HG03575 (cell line): Measurements from ENCODE around the gene DMRTC2.
A peak's percentile ranks its signal among the peaks of the same experiment; 100 is the strongest.
"Not testable (repeated sequence)": the region's sequence is repeated elsewhere in the genome, so short reads cannot be mapped to it uniquely, and the experiment has no call there.

Experiments
- ATAC-seq: cut with Tn5 transposase; IDR thresholded peaks from one replicate; pipeline ENCODE4 v1.9.1; 2021; ENCODE audit not compliant: unreplicated experiment, insufficient number of reproducible peaks, low FRiP score; ENCODE audit errors: extremely low read depth

Gene DMRTC2

DNA sequence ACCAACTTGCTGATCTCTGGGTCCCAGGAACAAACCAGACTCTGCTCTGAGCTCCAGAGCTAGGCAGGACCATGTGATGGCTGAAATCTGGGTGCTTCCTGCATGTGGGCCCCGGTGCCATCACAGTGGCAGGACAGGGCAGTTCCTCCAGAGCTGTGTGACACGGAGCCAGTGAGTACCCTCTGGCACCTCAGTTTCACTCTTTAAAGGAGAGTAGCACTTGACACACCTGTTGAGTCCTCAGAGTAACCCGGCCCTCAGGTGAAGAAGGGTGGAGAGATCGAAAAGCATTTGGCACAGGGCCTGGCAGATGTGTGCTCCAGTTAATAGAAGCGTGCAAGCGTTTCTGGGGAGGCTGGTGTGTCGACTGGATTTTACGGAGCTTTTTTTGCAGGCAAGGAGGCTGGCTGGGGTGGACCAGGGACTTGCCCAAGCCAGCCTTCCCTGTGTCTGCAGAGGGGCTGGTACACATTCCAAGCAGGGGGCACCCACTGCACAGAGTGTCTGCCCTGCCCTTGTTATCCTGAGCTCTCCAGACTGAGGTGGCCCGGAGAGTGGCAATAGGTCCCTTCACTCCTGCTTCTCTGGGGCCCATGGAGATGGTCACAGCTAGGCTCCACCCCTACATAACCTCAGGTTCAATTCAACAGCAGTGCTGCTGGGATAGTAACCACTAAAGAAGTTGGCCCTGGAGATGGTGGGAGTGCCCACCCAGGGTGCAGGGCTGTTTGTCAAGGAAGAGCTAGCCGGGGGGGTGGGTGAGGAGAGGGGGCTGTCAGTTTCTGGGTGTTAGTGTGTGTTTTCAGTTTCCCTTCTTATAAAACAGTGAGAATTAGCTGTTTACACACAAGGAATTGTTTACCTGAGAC, 23.5 kb downstream of the DMRTC2 start:
- ATAC-seq, result no peak

DNA sequence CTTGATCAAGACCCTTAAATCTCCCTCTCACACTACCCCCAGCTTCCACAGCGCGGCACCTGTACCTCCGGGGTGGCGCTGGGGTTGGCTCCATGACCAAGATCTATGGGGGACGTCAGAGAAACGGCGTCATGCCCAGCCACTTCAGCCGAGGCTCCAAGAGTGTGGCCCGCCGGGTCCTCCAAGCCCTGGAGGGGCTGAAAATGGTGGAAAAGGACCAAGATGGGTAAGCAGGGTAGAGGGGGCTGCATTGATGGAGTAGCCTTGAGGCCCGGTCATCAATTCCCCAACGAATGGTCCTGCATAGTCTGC, 24.1 kb downstream of the DMRTC2 start:
- no peak for ATAC-seq

DNA sequence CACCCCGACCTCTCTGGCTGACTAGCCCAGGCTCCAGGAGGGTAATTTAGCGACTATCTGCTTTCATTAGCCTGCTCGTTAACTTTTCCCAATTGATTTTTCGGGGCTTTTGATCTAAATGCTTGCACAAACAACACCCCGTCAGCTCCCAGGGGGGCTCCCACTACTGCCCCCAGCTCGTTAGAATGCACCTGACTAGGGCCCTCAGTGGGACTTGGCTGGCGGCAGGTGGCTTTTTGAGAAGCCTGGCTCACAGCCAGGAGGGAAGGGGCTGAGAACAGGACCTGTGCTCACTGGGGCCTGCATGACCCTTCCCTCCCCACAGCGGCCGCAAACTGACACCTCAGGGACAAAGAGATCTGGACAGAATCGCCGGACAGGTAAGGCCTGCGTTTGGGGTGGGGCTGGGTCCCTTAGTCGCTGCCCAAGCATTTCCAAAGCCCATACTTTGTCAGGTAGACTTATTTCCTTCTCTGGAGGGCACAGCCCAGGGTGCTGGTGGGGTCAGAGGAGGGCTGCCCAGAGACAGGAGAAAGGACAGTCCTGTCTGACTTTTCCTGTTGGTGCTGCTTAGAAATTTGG, 24.6 kb downstream of the DMRTC2 start:
- no peak for ATAC-seq

DNA sequence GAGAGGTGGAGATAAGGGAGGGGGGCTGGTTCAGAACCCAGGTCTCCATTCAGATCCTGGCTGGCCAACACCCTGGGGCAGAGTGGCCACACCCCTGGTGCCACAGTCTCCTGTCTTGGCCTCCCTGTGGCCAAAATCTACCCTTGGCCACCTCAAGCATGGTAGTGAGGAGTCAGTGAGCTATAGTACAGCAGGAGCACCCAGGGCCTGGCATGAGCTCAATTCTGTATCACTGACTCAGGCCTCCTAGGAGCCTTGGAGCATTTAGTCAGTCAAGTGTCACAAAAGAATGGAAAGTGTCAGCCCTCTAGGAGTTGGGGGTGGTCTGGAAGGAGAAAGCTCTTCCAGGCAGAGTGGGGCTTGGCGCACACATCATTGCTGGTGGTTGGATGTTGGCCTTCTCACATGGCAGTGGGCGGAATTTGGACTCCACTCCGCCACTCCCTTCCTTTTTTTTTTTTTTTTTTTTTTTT, 25.6 kb downstream of the DMRTC2 start:
- no peak for ATAC-seq

DNA sequence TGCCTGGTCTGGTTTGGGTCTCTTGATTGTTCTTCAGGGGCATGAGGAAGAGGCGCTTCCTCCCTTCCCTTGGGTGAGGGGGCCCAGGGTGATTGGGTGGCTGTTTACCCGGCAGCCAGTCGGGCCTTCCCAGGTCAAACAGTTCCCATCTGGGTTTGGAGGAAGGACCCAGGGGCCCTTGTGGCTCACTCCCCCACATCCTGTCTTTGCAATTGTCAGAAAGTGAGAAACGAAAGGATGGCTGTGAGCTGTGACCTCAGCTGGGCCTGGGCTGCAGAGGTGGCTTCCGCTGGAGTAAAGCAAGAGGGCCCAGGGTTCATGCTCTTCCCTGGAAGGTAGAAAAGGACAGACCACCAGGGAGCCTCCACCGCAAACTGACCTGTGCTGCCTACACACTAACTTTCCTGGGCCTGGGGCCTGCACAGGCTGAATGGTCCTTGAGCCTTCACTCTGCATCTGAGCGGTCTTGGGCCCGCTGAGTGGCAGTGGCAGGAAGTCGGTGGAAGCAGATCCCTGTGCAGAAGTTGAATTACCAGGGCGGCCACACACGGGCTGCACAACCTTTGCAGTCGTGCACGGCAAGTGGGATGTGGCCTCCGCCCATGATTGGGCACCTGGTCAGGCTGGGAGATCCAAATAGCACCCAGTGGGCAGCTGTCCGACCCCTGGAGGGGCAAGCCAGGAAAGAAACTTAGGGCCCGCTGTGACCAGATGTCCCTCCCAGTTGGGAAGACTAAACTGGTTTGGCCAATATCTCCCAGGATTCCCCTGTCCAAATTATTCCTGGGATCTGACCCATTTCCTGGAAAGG, 26.9 kb downstream of the DMRTC2 start:
- ATAC-seq, result no peak

DNA sequence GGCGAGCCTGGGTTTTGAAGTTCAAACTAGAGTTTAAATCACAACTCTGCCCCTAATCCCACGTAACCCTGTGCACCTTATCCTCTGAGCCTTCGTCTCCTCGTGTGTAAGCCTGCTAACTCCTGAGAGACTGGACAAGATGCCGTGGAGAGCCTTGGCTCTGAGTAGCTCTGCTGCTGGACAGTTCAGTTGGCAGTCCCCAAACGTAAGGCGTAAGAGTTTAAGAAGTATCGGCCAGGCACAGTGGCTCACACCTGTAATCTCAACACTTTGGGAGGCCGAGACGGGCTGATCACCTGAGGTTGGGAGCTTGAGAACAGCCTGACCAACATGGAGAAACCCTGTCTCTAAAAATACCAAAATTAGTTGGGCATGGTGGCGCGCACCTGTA, 27.5 kb downstream of the DMRTC2 start:
- no peak for ATAC-seq

DNA sequence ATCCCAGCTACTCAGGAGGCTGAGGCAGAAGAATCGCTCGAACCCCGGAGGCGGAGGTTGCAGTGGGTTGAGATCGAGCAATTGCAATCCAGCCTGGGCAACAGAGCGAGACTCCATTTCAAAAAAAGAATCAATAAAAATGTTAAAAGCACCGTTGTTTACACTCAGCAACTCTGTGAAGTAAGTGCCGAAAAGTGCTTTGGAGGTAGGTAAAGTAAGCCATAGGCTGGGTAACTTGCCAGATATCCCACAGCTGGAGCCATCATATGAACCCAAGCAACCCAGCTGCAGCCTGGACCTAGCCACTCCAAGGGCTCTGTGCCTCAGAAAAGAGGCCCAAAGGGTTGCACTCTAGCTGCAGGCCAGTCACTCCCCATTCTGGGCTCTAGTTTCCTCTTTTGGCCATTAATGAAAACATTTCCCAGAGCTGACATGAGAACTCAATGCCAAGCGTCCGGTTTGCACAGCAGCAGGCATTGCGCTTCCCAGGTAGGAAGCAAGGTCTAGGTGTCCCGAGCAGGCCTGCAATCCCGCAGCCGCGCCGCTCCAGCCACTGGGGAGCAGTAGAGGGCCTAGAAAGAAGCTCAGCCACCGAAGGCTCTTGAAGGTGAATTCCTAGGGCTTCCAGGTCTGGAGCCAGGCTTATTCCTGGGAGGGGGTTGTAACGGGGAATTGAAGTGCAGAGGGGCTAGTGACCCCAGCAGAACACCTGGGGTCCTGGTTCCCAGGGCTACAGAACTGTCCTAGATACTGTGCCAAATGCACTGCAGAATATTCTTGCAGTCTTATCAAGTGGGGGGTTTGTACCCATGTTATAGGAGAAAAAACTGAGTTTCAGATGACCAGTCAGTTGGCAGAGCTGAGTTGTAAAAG, 28.2 kb downstream of the DMRTC2 start:
- ATAC-seq, result no peak

DNA sequence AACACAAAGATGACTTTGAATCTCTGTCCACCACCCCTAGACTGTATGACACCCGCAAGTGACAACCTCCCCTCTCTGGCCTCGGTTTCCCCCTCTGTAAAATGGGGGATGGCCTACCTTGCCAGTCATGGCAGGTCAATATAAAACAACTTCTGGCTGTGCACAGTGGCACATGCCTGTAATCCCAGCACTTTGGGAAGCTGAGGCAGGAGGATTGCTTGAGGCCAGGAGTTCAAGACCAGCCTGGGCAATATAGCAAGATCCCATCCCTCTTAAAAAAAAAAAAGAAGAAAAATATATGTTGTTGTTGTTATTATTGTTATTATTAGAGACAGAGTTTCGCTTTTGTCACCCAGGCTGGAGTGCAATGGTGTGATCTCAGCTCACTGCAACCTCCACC, 31.1 kb downstream of the DMRTC2 start:
- ATAC-seq, result not testable (repeated sequence)

DNA sequence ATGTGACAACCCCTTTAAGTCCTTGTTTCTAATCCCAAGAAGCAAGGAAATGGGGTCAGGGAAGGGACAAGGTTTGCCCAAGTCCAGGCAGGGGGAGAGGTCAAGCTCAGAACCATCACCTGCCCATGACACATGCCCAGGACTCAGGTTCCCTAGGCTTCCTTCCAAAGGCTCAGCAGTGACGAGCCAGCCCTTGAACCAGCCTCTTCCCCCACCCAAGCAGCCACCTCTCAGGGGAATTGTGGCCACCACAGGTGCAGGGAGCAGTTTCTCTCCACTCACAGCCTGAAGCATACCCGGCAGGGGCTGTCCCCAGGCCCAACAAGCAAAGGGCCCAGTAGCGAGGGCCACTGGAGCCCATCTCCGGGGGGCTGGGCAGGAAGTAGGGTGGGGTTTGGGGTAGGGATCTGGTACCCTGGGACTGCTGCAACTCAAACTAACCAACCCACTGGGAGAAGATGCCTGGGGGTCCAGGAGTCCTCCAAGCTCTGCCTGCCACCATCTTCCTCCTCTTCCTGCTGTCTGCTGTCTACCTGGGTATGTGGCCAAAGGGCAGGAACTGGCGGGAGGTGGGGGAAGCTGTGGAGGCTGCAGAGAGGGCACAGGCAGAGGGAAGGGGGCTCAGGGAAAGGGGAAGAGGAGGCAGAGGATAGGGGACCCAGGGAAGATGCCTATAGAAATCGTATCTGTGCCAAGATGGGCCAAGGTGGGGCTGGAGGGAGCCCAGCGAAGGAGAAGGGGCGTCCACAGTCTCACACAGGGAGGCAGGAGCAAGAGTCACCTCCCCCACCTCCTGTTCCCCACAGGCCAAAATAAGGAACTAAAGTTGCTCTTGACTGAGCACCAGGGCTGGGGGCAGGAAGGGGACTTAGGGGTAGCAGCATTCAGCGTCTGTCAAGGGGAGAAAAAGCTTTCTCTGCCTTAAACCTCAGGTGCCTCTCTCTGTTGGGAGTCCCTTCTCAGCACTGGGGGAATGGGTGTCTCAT, 32.3 kb downstream of the DMRTC2 start, which contains the start of gene CD79A:
TSS of gene CD79A (plus strand) at position 433 of the 986 bp plus-strand sequence. CDS start at position 459, 26 bp downstream.
- peak; percentile 31 for ATAC-seq

GRCh38 chr19:41877916-41878905, 33.4 kb downstream of the DMRTC2 start:
- ATAC-seq, result no peak

DNA sequence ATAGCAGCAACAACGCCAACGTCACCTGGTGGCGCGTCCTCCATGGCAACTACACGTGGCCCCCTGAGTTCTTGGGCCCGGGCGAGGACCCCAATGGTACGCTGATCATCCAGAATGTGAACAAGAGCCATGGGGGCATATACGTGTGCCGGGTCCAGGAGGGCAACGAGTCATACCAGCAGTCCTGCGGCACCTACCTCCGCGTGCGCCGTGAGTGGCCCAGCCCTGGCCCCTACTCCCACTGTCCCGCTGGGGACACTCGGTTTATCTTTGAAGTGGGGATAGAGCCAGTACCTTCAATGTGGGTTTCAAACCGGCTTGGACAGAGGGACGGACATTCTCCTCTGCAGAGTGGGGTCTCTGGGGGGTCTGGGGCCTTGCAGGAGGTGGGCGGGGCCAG, 34.2 kb downstream of the DMRTC2 start:
- no peak for ATAC-seq

DNA sequence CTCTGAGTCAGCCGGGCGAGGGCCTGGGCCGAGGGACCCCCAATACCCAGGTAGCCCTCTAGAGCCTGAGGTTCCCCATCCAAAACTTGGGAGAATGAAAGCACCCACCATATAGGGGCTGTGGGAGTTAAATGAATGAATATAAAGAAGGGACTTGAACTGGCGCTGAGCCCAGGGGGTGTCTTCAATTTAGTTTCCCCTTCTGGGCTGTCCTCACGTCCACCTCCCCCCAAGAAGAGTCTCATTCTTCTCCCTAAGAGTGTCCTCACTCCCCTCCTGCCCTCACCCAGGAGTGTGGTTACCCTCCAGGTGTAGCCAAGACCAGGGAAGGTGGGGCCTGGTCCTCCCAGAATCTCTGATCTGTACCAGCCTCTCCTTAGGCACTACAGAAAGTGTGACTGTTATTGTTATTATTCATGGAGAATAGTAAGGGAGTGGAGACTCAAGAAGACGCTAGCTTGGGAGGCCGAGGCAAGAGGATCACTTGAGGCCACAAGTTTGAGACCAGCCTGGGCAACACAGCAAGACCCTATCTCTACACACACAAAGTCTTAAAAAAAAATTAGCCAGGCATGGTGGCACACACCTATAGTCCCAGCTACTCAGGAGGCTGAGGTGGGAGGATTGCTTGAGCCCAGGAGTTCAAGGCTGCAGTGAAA, 35.0 kb downstream of the DMRTC2 start:
- ATAC-seq, result no peak

GRCh38 chr19:41880329-41880708, 35.5 kb downstream of the DMRTC2 start:
- no peak for ATAC-seq

- no peak for ATAC-seq
These were observed 38.0 kb downstream of the DMRTC2 start, which contains the start of gene ARHGEF1 for GRCh38 chr19:41882568-41883462. Gene ARHGEF1 (plus strand): TSS chr19:41883184. CDS start chr19:41888083, 4,899 bp downstream.

DNA sequence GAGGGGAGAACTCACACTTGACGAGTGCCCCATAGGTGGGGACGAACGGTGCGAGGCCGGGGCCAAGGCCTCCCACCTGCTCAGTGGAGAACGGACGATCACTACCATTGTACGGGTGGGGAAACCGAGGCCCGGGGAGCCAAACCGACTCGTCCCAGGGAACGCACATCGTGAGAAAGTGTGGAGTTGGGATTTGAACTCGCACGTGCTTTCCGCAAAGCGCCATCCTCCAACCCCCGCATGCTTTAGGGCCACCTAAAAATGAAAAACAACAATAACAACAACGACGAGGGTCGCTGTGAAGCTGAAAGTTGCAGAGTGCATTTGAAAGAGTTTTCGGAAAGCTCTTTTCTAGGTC, 38.6 kb downstream of the DMRTC2 start:
- ATAC-seq, result no peak
